Measurements from ENCODE around the gene IMMP2L.

GRCh38 chr7:111476586-111477293, 85.6 kb downstream of the IMMP2L start:
- TF ChIP-seq CTCF (IDR thresholded peaks at IDR 0.05): no peak
- TF ChIP-seq TCF7L2 (IDR thresholded peaks at IDR 0.05; ENCODE audit: low read depth, low read length): no peak
- no peak for TF ChIP-seq SIN3A (IDR thresholded peaks at IDR 0.05; ENCODE audit: borderline replicate concordance, insufficient read depth, low read depth, low read length)
- TF ChIP-seq POLR2AphosphoS5 (IDR thresholded peaks at IDR 0.05; ENCODE audit: low read depth, low read length): no peak
